SK-N-SH (cell line): ENCODE results near the gene EVL.

Experiments used
- CHD2 ChIP-seq: fragments of 150-350 bp; IDR thresholded peaks from 2 replicates; pipeline ENCODE4 v1.6.1; 2018; ENCODE audit warnings: low read length; ENCODE audit not compliant: partially characterized antibody
- EP300 ChIP-seq, 2 experiments: IDR thresholded peaks; 2 replicates each; pipeline versions ENCODE4 v1.4.0 to v1.6.1; 2012; ENCODE audit warnings: borderline replicate concordance in 1 of 2, low read depth in 1 of 2, low read length in 1 of 2
- EZH2phosphoT487 ChIP-seq: fragments of 200-600 bp; sonication (generic); IDR thresholded peaks from 2 replicates; pipeline ENCODE4 v1.6.1; 2017; ENCODE audit warnings: low read depth, mixed run types, mild to moderate bottlenecking, antibody characterized with exemption, moderate library complexity, borderline replicate concordance
- FOXJ3 ChIP-seq: sonication (generic); formaldehyde crosslinking; IDR thresholded peaks from 2 replicates; pipeline ENCODE4 v1.5.1; 2020; ENCODE audit warnings: mild to moderate bottlenecking, missing genetic modification reagents
- NFIC ChIP-seq: IDR thresholded peaks from 2 replicates; pipeline ENCODE4 v1.4.0; 2012; ENCODE audit warnings: borderline replicate concordance
- POLR2AphosphoS5 ChIP-seq: IDR thresholded peaks from 2 replicates; pipeline ENCODE4 v1.6.1; 2012; ENCODE audit warnings: low read depth, low read length
- SIN3A ChIP-seq: IDR thresholded peaks from 2 replicates; pipeline ENCODE4 v1.6.1; 2012; ENCODE audit warnings: low read depth, mild to moderate bottlenecking, low read length, moderate library complexity, borderline replicate concordance
- SMC3 ChIP-seq: IDR thresholded peaks from 2 replicates; pipeline ENCODE4 v1.6.1; 2012; ENCODE audit warnings: low read depth, low read length, improper control_type of control experiment
- TF ChIP-seq, protein P1 (sequence below): fragments of 200-600 bp; sonication (generic); IDR thresholded peaks from 2 replicates; pipeline ENCODE4 v1.6.1; 2017; ENCODE audit warnings: antibody characterized with exemption, mild to moderate bottlenecking, moderate library complexity

DNA sequence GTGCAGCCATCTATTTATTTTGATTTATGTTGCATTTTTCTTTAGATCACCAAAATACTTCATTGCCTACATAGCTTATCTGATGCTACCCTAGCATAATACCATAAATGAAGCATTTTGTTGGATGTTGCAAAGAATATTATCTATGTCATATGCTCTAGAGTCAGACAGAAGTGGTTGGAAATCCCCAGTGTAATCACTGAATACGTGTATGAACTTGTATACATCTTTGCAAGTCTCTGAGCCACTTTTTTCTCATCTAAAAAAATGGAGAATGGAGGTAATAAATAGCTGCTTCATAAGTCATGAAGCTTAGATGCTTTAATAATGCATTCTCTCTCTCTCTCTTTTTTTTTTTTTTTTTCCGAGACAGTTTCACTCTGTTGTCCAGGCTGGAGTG is 18.5 kb downstream of the EVL start:
- no peak for TF ChIP-seq CHD2
- TF ChIP-seq EZH2phosphoT487 = no peak
- TF ChIP-seq SMC3 = no peak
- no peak for TF ChIP-seq POLR2AphosphoS5
- TF ChIP-seq NFIC = no peak
- TF ChIP-seq FOXJ3 (CRISPR knock-in tag) = no peak
- TF ChIP-seq, protein P1, sequence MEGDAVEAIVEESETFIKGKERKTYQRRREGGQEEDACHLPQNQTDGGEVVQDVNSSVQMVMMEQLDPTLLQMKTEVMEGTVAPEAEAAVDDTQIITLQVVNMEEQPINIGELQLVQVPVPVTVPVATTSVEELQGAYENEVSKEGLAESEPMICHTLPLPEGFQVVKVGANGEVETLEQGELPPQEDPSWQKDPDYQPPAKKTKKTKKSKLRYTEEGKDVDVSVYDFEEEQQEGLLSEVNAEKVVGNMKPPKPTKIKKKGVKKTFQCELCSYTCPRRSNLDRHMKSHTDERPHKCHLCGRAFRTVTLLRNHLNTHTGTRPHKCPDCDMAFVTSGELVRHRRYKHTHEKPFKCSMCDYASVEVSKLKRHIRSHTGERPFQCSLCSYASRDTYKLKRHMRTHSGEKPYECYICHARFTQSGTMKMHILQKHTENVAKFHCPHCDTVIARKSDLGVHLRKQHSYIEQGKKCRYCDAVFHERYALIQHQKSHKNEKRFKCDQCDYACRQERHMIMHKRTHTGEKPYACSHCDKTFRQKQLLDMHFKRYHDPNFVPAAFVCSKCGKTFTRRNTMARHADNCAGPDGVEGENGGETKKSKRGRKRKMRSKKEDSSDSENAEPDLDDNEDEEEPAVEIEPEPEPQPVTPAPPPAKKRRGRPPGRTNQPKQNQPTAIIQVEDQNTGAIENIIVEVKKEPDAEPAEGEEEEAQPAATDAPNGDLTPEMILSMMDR = no peak
- TF ChIP-seq SIN3A = no peak
- no peak for TF ChIP-seq EP300 (IDR thresholded peaks at IDR 0.05; ENCODE audit: borderline replicate concordance in 1 of 2, low read depth in 1 of 2, low read length in 1 of 2)
